Fibroblast of lung (primary cell): ENCODE data around the gene KCTD13.

ENCODE experiments used
- CTCF ChIP-seq, 2 donors: IDR thresholded peaks in 1 of 2; conservative IDR thresholded peaks in 1 of 2; 1 replicate in 1 of 2; 2 replicates in 1 of 2; pipeline ENCODE4 v1.5.1; 2011 to 2012; ENCODE audit warnings: low read length in 2 of 2, control low read depth in 1 of 2, inconsistent platforms in 1 of 2, low read depth in 1 of 2, mild to moderate bottlenecking in 1 of 2
- EZH2 ChIP-seq: IDR thresholded peaks from 2 replicates; pipeline ENCODE4 v1.5.1; 2012; ENCODE audit warnings: low read length, control low read depth, mild to moderate bottlenecking; ENCODE audit errors: missing control alignments

GRCh38 chr16:29900102-29900887, 25.7 kb downstream of the KCTD13 start, which contains the start of gene ASPHD1:
- TF ChIP-seq CTCF (conservative IDR thresholded peaks at IDR 0.05 in 1 of 2, IDR thresholded peaks at IDR 0.05 in 1 of 2; ENCODE audit: low read depth in 1 of 2, low read length in 2 of 2) (no peak), EZH2 (no peak)
